NOMO-1 (cell line): ENCODE measurements around the gene NSD2.
A peak's percentile ranks its signal among the peaks of the same experiment; 100 is the strongest.
"Not testable (repeated sequence)": the region's sequence is repeated elsewhere in the genome, so short reads cannot be mapped to it uniquely, and the experiment has no call there.

Experiments used
- DNase-seq, 2 experiments: peaks; one replicate each; lab custom pipeline; 2025; ENCODE audit not compliant: unreplicated experiment in 2 of 2; lab: John Stamatoyannopoulos, UW

The NSD2 gene

GRCh38 chr4:1841201-1841886 lies 29.8 kb upstream of the NSD2 start:
- no peak for DNase-seq

GRCh38 chr4:1841887-1842210 lies 29.3 kb upstream of the NSD2 start:
- DNase-seq: no peak

- DNase-seq: no peak
Observed at GRCh38 chr4:1842339-1842895, 28.8 kb upstream of the NSD2 start.

- DNase-seq: no peak
Observed at GRCh38 chr4:1842993-1843448, 28.2 kb upstream of the NSD2 start.

- no peak for DNase-seq
Observed at GRCh38 chr4:1843852-1844251, 27.3 kb upstream of the NSD2 start.

GRCh38 chr4:1844618-1845017 lies 26.6 kb upstream of the NSD2 start:
- DNase-seq: not testable (repeated sequence)

- no peak for DNase-seq
Observed at GRCh38 chr4:1846580-1846979, 24.6 kb upstream of the NSD2 start.

GRCh38 chr4:1850276-1850675 lies 20.9 kb upstream of the NSD2 start:
- DNase-seq: no peak

- no peak for DNase-seq
Observed at GRCh38 chr4:1851160-1851559, 20.0 kb upstream of the NSD2 start.

GRCh38 chr4:1851575-1852410 lies 19.4 kb upstream of the NSD2 start:
- DNase-seq: no peak

GRCh38 chr4:1852904-1853623 lies 18.1 kb upstream of the NSD2 start:
- no peak for DNase-seq

- DNase-seq: no peak
Observed at GRCh38 chr4:1854752-1855151, 16.4 kb upstream of the NSD2 start.

- DNase-seq: no peak
Observed at GRCh38 chr4:1855333-1856070, 15.7 kb upstream of the NSD2 start.

- peak; percentile 93 to 94 for DNase-seq
Observed at GRCh38 chr4:1856071-1856942, 14.9 kb upstream of the NSD2 start, which contains the start of gene LETM1. TSS of gene LETM1 (minus strand) at chr4:1856156. CDS start at chr4:1855950, 206 bp downstream.

GRCh38 chr4:1856943-1857699 lies 14.1 kb upstream of the NSD2 start:
- DNase-seq: no peak

GRCh38 chr4:1857931-1858330 lies 13.3 kb upstream of the NSD2 start:
- DNase-seq: no peak

- DNase-seq: no peak
Observed at GRCh38 chr4:1859389-1859753, 11.8 kb upstream of the NSD2 start.

- DNase-seq: no peak
Observed at GRCh38 chr4:1862055-1862911, 8.9 kb upstream of the NSD2 start.
